ENCODE measurements around the gene SSTR3.
"Not testable (repeated sequence)": the region's sequence is repeated elsewhere in the genome, so short reads cannot be mapped to it uniquely, and the experiment has no call there.

Gene SSTR3

GRCh38 chr22:37213941-37214730, 1.9 kb upstream of the SSTR3 start:
- DNase-seq: peak in 2 of 10 donors; percentile 26 to 30
- intact Hi-C loops (cut with DNase I): no loop called here

DNA sequence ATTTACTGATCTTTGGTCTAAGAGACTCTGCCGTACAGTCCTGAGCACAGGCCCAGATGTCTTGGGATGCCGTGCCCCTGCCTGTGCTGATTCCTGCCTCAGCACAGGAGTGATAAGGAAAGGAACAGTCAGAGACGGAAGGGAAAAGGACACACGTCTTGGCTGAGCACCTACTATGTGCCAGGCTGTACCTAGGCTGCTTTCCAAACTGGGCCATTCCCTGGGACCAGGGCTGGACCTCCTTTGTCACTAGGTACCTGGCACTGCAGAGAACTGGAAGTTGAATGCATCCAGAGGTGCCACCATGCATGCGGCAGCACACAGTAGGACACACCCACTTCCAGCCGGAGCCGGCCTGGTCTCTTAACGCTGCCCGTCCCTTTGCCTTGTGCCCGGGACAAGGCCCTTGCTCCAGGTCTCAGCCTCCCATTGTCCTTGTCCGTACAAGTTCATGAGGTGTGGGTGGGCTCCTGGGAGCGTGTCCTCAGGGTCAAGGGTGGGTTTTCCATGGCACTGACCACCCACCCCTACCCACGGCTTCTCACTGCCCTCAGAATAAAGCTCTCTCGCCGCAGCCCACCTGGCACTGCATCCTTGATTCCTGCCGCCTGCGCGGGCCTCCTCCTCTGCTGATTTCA, 1.1 kb upstream of the SSTR3 start:
- DNase-seq: peak in 2 of 10 donors; percentile 62 to 71
- intact Hi-C loops (cut with DNase I): no loop called here

DNA sequence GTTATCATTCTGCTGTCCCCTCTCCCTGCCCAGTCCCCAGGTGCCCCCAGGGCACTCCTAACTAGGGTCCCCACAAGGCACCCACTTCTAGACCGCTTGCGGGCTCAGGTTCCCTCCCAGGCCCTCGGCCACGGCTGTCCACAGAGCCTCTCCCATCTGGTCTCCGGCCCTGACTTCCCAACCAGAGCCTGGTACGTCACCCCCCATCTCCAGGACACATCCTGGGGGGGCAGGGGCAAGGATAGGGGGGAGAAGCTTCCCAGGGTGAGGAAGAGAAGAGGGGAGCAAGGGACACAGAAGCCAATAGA, 457 bp downstream of the SSTR3 start:
- peak in 1 of 10 donors; percentile 83 for DNase-seq
- intact Hi-C loops (cut with DNase I): no loop called here

- peak in 6 of 10 donors; percentile 45 to 92 (median 65) for DNase-seq
- intact Hi-C loops (cut with DNase I): no loop called here
These were observed 1.0 kb downstream of the SSTR3 start for GRCh38 chr22:37211075-37211865.

GRCh38 chr22:37210041-37210803, 2.1 kb downstream of the SSTR3 start:
- DNase-seq: peak in 5 of 10 donors; percentile 25 to 88 (median 70)

GRCh38 chr22:37209140-37209845, 3.0 kb downstream of the SSTR3 start:
- intact Hi-C loops (cut with DNase I): no loop called here
- peak in 1 of 10 donors; percentile 65 for DNase-seq

More at GRCh38 chr22:37210041-37210803, 2.1 kb downstream of the SSTR3 start:
- intact Hi-C loops (cut with DNase I): no loop called here

GRCh38 chr22:37208401-37209139, 3.7 kb downstream of the SSTR3 start:
- DNase-seq: peak in 1 of 10 donors; percentile 75
- intact Hi-C loops (cut with DNase I): no loop called here

GRCh38 chr22:37207981-37208380, 4.3 kb downstream of the SSTR3 start:
- DNase-seq: peak in 1 of 10 donors; percentile 34
- intact Hi-C loops (cut with DNase I): no loop called here

GRCh38 chr22:37206841-37207821, 5.1 kb downstream of the SSTR3 start:
- DNase-seq: peak in 2 of 10 donors; percentile 65 to 80
- intact Hi-C loops (cut with DNase I): no loop called here

DNA sequence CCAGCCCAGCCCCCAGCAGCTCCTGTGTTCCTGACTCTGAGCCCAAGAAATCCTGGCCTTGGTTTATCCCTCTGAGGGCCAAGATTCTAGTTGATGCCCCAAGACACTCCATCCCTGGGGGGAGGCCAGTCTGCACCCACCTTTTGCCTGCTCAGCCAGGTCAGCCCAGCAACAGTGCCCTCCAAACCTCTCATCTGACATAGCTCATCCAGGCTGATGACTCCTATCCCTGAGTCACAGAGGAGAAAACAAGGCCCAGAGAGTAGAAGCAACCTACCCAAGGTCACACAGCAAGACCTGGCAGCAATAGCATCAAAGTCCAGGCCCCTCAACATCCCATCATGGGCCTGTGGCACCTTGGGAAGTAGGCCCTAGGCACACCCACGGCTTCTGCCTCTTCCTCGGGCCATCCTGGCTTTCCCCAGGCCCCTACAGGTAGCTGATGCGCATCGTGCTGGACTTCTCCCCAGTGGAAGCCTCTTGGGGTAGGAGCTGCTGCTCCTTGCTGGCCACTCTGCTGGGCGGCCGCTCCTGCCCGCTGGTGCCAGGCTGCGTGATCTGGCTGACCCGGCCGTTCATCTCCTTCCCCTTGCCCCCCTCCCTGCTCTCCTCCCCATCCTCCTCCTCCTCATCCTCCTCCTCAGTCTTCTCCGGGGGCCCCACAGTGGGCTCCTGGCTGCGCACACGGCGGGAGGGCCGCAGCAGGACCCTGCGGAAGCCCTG, 6.0 kb downstream of the SSTR3 start:
- DNase-seq: peak in 2 of 10 donors; percentile 22 to 23
- intact Hi-C loops (cut with DNase I): no loop called here

DNA sequence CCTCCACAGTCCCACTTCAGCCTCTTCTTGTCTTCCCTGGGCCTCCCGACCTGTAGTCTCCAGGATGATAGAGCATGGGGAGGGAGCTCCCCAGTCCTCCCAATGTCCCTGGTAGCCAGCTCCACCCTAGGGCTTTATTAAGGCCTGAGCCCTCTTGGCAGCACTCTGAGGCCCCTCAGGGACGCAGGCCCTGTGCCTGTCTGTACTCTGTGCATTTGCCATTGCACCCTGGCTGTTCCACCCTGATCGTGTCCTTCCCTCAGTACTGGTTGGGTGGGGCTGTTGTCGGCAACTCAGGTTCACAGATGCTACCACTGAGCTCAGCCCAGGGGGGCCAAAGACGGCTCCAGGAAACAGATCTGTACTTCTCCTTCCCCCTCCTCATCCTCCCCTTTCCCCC, 7.2 kb downstream of the SSTR3 start:
- DNase-seq: peak in 1 of 10 donors; percentile 39
- intact Hi-C loops (cut with DNase I): no loop called here

DNA sequence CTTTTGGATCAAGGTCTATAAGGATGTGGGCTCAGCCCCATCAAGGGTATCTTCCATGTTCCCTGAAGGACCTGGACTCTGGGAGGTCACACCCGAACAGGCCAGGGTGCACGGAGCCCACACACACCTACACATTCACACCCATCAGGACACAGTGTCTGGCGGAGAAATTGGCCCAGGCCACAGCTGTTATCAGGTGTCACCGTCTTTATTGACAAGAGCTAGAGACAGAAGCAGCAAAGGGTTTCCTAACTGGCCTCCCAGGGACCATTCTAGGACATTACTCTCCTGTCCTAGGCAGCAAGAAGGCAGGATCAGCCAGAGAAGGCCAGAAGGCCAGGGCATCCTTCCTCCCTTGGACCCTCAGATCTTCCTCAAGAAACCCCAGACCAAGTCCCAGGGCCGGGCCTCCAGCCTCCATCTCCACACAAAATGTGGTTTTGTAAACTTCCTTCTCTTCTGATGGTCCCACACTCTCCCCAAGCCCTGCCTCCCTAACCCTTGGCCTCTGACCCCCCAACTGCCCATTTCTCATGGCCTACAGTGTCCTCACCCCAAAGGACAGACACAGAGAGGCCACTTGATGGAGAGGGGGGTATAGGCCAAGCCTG, 8.1 kb downstream of the SSTR3 start:
- DNase-seq: peak in 1 of 10 donors; percentile 52
- intact Hi-C loops (cut with DNase I): no loop called here

DNA sequence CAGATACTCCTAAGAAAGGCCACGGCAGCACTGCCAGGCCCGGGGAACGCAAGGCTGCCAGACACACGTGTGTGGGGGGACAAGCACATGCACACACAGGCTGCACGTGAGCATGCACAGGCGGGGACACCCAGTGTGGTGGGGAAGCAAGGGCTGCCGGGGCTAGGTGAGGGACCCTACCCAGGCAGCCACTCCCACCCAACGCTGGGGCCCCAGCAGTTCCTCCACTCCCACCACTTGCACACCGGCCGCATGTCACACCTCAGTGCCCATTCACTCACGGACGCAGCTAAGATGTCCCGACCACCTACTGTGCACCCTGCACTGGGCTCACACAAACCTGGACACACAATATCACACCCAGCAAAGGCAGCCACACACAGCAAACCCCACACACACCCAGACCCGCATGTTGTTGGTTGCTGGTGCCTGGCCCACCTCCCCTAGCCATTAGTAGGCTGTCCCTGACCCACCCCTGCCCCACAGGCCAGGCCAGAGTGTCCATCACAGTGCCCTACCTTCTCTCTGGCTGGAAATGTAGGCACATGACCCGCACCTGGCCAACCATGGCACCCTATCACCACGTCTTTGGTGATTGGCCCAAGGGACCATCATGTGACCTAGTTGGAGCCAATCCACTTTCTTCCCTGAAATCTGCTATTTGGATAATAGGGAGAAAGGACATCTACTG, 8.8 kb downstream of the SSTR3 start:
- DNase-seq: peak in 2 of 10 donors; percentile 66 to 69
- intact Hi-C loops (cut with DNase I): no loop called here

GRCh38 chr22:37202716-37203115, 9.6 kb downstream of the SSTR3 start:
- peak in 2 of 10 donors; percentile 52 to 79 for DNase-seq
- intact Hi-C loops (cut with DNase I): no loop called here

GRCh38 chr22:37202001-37202555, 10.2 kb downstream of the SSTR3 start:
- peak in 1 of 10 donors; percentile 44 for DNase-seq
- intact Hi-C loops (cut with DNase I): no loop called here

GRCh38 chr22:37201443-37201820, 10.8 kb downstream of the SSTR3 start:
- intact Hi-C loops (cut with DNase I): not testable (repeated sequence)
- DNase-seq: peak in 1 of 10 donors; percentile 37
